DND-41 (cell line): ENCODE measurements around the gene AP1G2.

Experiments used
- EZH2 ChIP-seq: IDR thresholded peaks from 3 replicates; pipeline ENCODE4 v1.6.1; 2012; ENCODE audit warnings: borderline replicate concordance, low read depth, mild to moderate bottlenecking, moderate library complexity, low read length, inconsistent platforms; ENCODE audit not compliant: severe bottlenecking
- TF ChIP-seq, protein P1 (sequence below): IDR thresholded peaks from 2 replicates; pipeline ENCODE4 v1.5.1; 2012; ENCODE audit warnings: borderline replicate concordance, low read length, moderate library complexity, mild to moderate bottlenecking; ENCODE audit not compliant: poor library complexity, severe bottlenecking; ENCODE audit errors: extremely low read depth

DNA sequence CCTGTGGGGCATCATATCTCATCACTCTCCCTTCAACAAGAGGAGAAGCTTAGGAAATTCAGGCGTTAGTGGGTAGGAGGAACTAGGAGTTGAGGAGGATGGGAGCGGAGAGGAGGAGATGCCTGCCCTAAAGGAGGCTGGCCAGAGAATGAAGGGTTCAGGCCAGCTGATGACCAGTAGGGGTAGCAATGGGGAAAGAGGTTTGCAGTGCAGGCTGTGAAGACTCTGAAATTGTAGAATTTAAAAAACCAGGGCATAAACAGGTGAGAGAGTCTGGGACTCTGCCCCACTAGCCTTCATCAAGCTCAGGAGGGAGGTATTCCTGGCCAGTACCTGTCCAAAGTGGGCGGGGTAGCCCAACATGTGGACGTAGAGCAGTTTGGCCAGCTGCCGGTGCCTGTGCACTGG is 809 bp downstream of the AP1G2 start:
- TF ChIP-seq, protein P1, sequence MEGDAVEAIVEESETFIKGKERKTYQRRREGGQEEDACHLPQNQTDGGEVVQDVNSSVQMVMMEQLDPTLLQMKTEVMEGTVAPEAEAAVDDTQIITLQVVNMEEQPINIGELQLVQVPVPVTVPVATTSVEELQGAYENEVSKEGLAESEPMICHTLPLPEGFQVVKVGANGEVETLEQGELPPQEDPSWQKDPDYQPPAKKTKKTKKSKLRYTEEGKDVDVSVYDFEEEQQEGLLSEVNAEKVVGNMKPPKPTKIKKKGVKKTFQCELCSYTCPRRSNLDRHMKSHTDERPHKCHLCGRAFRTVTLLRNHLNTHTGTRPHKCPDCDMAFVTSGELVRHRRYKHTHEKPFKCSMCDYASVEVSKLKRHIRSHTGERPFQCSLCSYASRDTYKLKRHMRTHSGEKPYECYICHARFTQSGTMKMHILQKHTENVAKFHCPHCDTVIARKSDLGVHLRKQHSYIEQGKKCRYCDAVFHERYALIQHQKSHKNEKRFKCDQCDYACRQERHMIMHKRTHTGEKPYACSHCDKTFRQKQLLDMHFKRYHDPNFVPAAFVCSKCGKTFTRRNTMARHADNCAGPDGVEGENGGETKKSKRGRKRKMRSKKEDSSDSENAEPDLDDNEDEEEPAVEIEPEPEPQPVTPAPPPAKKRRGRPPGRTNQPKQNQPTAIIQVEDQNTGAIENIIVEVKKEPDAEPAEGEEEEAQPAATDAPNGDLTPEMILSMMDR: no peak
- no peak for TF ChIP-seq EZH2
